ENCODE data around the gene PPP1R1C. TPM values are rescaled to one million over a fixed set of nuclear protein-coding genes. Genes with fewer than 3 reads are reported as not detected.

Gene PPP1R1C
- total and polyA plus RNA-seq, 4 donors: 5.4 to 21.7 (median 11.3) TPM

GRCh38 chr2:181944914-181945291 is 40.8 kb upstream of the PPP1R1C start:
- Histone ChIP-seq H3K4me1 (ENCODE audit: control insufficient read depth in 4 of 4, insufficient read depth in 4 of 4, low read length in 3 of 4) (peaks cover 4 to 17% (median 11%) of the 10 kb centered on the region in 4 donors), H3K9ac (ENCODE audit: low read depth in 1 of 2, low read length in 2 of 2) (no peak overlapping the region), H3K36me3 (ENCODE audit: control insufficient read depth in 4 of 4, insufficient read depth in 3 of 4, low read depth in 1 of 4, low read length in 3 of 4) (no peaks in the 10 kb centered on the region), H3K9me3 (ENCODE audit: control insufficient read depth in 4 of 4, low read length in 3 of 4) (no peaks in the 10 kb centered on the region), H3K27ac (ENCODE audit: low read depth in 1 of 2, low read length in 2 of 2) (no peak overlapping the region), H3K27me3 (ENCODE audit: control insufficient read depth in 4 of 4, insufficient read depth in 4 of 4, low read length in 3 of 4) (no peaks in the 10 kb centered on the region), H3K4me3 (ENCODE audit: low read depth in 1 of 3, low read length in 3 of 3) (no peak overlapping the region)
- no peak for TF ChIP-seq YY1 (IDR thresholded peaks at IDR 0.05)
- no peak for TF ChIP-seq REST (IDR thresholded peaks at IDR 0.05)
- no peak for TF ChIP-seq GABPA (IDR thresholded peaks at IDR 0.05 in 1 of 2, conservative IDR thresholded peaks at IDR 0.05 in 1 of 2)
- no peak for TF ChIP-seq RAD21 (IDR thresholded peaks at IDR 0.05)
- TF ChIP-seq ATF3 (IDR thresholded peaks at IDR 0.05): no peak
- no peak for TF ChIP-seq ZBTB33 (IDR thresholded peaks at IDR 0.05)
- TF ChIP-seq FOXA2 (IDR thresholded peaks at IDR 0.05): no peak
- TF ChIP-seq SP1 (IDR thresholded peaks at IDR 0.05): no peak
- no peak for TF ChIP-seq RXRA (IDR thresholded peaks at IDR 0.05)
- TF ChIP-seq, protein P1, sequence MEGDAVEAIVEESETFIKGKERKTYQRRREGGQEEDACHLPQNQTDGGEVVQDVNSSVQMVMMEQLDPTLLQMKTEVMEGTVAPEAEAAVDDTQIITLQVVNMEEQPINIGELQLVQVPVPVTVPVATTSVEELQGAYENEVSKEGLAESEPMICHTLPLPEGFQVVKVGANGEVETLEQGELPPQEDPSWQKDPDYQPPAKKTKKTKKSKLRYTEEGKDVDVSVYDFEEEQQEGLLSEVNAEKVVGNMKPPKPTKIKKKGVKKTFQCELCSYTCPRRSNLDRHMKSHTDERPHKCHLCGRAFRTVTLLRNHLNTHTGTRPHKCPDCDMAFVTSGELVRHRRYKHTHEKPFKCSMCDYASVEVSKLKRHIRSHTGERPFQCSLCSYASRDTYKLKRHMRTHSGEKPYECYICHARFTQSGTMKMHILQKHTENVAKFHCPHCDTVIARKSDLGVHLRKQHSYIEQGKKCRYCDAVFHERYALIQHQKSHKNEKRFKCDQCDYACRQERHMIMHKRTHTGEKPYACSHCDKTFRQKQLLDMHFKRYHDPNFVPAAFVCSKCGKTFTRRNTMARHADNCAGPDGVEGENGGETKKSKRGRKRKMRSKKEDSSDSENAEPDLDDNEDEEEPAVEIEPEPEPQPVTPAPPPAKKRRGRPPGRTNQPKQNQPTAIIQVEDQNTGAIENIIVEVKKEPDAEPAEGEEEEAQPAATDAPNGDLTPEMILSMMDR (IDR thresholded peaks at IDR 0.05; ENCODE audit: low read depth, low read length, missing input control): no peak
- TF ChIP-seq JUND (IDR thresholded peaks at IDR 0.05): no peak
- TF ChIP-seq TAF1 (conservative IDR thresholded peaks at IDR 0.05): no peak
- no peak for TF ChIP-seq EGR1 (IDR thresholded peaks at IDR 0.05; ENCODE audit: low read depth in 2 of 2)
- no peak for DNase-seq (ENCODE audit: low spot score)
- WGBS: 97% methylated on average over 8 of the region's 8 CpGs

- Histone ChIP-seq H3K4me1 (ENCODE audit: control insufficient read depth in 4 of 4, insufficient read depth in 4 of 4, low read length in 3 of 4) (peaks cover 4 to 17% (median 11%) of the 10 kb centered on the region in 4 donors), H3K9me3 (ENCODE audit: control insufficient read depth in 4 of 4, low read length in 3 of 4) (no peaks in the 10 kb centered on the region), H3K27ac (ENCODE audit: low read depth in 1 of 2, low read length in 2 of 2) (no peak overlapping the region), H3K9ac (ENCODE audit: low read depth in 1 of 2, low read length in 2 of 2) (no peak overlapping the region), H3K4me3 (ENCODE audit: low read depth in 1 of 3, low read length in 3 of 3) (no peak overlapping the region), H3K36me3 (ENCODE audit: control insufficient read depth in 4 of 4, insufficient read depth in 3 of 4, low read depth in 1 of 4, low read length in 3 of 4) (no peaks in the 10 kb centered on the region), H3K27me3 (ENCODE audit: control insufficient read depth in 4 of 4, insufficient read depth in 4 of 4, low read length in 3 of 4) (no peaks in the 10 kb centered on the region)
- no peak for TF ChIP-seq HNF4G (IDR thresholded peaks at IDR 0.05)
- no peak for TF ChIP-seq RXRA (IDR thresholded peaks at IDR 0.05)
- TF ChIP-seq GABPA (IDR thresholded peaks at IDR 0.05 in 1 of 2, conservative IDR thresholded peaks at IDR 0.05 in 1 of 2): no peak
- TF ChIP-seq TAF1 (conservative IDR thresholded peaks at IDR 0.05): no peak
- TF ChIP-seq FOXA1 (IDR thresholded peaks at IDR 0.05): no peak
- TF ChIP-seq HNF4A (conservative IDR thresholded peaks at IDR 0.05): no peak
- TF ChIP-seq, protein P1 (IDR thresholded peaks at IDR 0.05; ENCODE audit: low read depth, low read length, missing input control): no peak
- TF ChIP-seq ZBTB33 (IDR thresholded peaks at IDR 0.05): no peak
- TF ChIP-seq SP1 (IDR thresholded peaks at IDR 0.05): no peak
- no peak for TF ChIP-seq NR2F2 (IDR thresholded peaks at IDR 0.05)
- TF ChIP-seq EGR1 (IDR thresholded peaks at IDR 0.05; ENCODE audit: low read depth in 2 of 2): no peak
- no peak for TF ChIP-seq RAD21 (IDR thresholded peaks at IDR 0.05)
- no peak for TF ChIP-seq ATF3 (IDR thresholded peaks at IDR 0.05)
- no peak for DNase-seq (ENCODE audit: low spot score)
- 93% methylated on average over 1 of the region's 1 CpG for WGBS
These were observed 39.1 kb upstream of the PPP1R1C start for GRCh38 chr2:181946444-181947127.

All from liver (tissue), 9 donors.